B cell (primary cell): Measurements from ENCODE around the gene NOL12. TPM values are rescaled to one million over a fixed set of nuclear protein-coding genes. Genes with fewer than 3 reads are reported as not detected.

Experiments used
- ATAC-seq: fragments of 200-7000 bp; cut with Tn5 transposase; one replicate; pipeline ENCODE4 v1.10.0; 2021; ENCODE audit warnings: low read depth, mild to moderate bottlenecking, moderate number of reproducible peaks, moderate library complexity
- CTCF ChIA-PET: fragments of 350-600 bp; sonication (Branson Sonifier 250); formaldehyde crosslinking; loops from one replicate; lab custom pipeline; 2021; ENCODE audit warnings: antibody characterized with exemption, inconsistent platforms; lab: Charles Lee
- POLR2A ChIA-PET: fragments of 350-600 bp; sonication (Branson Sonifier 250); formaldehyde crosslinking; loops from one replicate; lab custom pipeline; 2021; ENCODE audit warnings: antibody characterized with exemption; lab: Charles Lee
- DNase-seq: peaks from one replicate; pipeline ENCODE4 v3.0.0; 2013
- H2AFZ ChIP-seq: 2 replicates; pipeline ENCODE4 v1.6.1; 2012; ENCODE audit warnings: mild to moderate bottlenecking, low read depth, low read length; ENCODE audit not compliant: insufficient read depth, poor library complexity, severe bottlenecking
- H3K27ac ChIP-seq, 2 donors: 1 replicate in 1 of 2; 2 replicates in 1 of 2; pipeline ENCODE4 v1.5.1; 2012 to 2013; ENCODE audit warnings: low read length in 2 of 2, mild to moderate bottlenecking in 2 of 2, moderate library complexity in 1 of 2
- H3K27me3 ChIP-seq, 4 experiments: fragments of 200-600 bp in 1 of 4; sonication (generic) in 1 of 4; replicated peaks in 1 of 4; 1 replicate in 2 of 4; 2 replicates in 2 of 4; pipeline versions ENCODE4 v1.6.1 to v1.7.0; 2013 to 2016; ENCODE audit warnings: low read length in 3 of 4, mild to moderate bottlenecking in 2 of 4, mixed read lengths in 1 of 4, moderate library complexity in 1 of 4; ENCODE audit not compliant: insufficient read depth in 4 of 4, control insufficient read depth in 3 of 4; ENCODE audit errors: control extremely low read depth in 1 of 4
- H3K36me3 ChIP-seq, 2 experiments: replicated peaks in 1 of 2; 1 replicate in 1 of 2; 2 replicates in 1 of 2; pipeline versions ENCODE4 v1.6.1 to v1.7.1; 2013; ENCODE audit warnings: low read length in 1 of 2; ENCODE audit not compliant: insufficient read depth in 2 of 2, control insufficient read depth in 1 of 2; ENCODE audit errors: control extremely low read depth in 1 of 2, extremely low read depth in 1 of 2
- H3K4me1 ChIP-seq, 2 donors: fragments of 200-600 bp in 1 of 2; sonication (generic) in 1 of 2; 1 replicate in 1 of 2; 2 replicates in 1 of 2; pipeline versions ENCODE4 v1.5.1 to v1.6.1; 2013 to 2017; ENCODE audit warnings: low read length in 2 of 2; ENCODE audit not compliant: control insufficient read depth in 2 of 2, insufficient read depth in 2 of 2
- H3K4me2 ChIP-seq: replicated peaks from 2 replicates; pipeline ENCODE3; 2012; ENCODE audit warnings: mild to moderate bottlenecking, low read depth, low read length; ENCODE audit not compliant: poor library complexity, severe bottlenecking
- H3K4me3 ChIP-seq, 5 experiments: fragments of 200-600 bp in 1 of 5; sonication (generic) in 1 of 5; 1 replicate in 3 of 5; 2 replicates in 2 of 5; pipeline versions ENCODE4 v1.5.1 to v1.7.0; 2011 to 2016; ENCODE audit warnings: low read length in 4 of 5, mild to moderate bottlenecking in 4 of 5, low read depth in 2 of 5, control low read depth in 1 of 5, moderate library complexity in 1 of 5; ENCODE audit not compliant: insufficient read depth in 1 of 5; ENCODE audit errors: control extremely low read depth in 1 of 5, extremely low read depth in 1 of 5
- H3K79me2 ChIP-seq: fragments of 200-600 bp; sonication (generic); one replicate; pipeline ENCODE4 v1.6.0; 2016; ENCODE audit warnings: low read length; ENCODE audit not compliant: control insufficient read depth, insufficient read depth
- H3K9ac ChIP-seq: fragments of 200-600 bp; sonication (generic); 2 replicates; pipeline ENCODE4 v1.6.1; 2017; ENCODE audit warnings: mild to moderate bottlenecking, low read length, moderate library complexity
- H3K9me3 ChIP-seq, 3 donors: one replicate each; pipeline versions ENCODE4 v1.6.1 to v1.7.1; 2013; ENCODE audit warnings: low read length in 2 of 3; ENCODE audit not compliant: control insufficient read depth in 2 of 3, insufficient read depth in 1 of 3; ENCODE audit errors: control extremely low read depth in 1 of 3
- H4K20me1 ChIP-seq: 2 replicates; pipeline ENCODE4 v1.6.0; 2012; ENCODE audit warnings: mild to moderate bottlenecking, low read length; ENCODE audit not compliant: insufficient read depth, control insufficient read depth, poor library complexity, severe bottlenecking
- H3K27ac Mint-ChIP-seq: one replicate; pipeline ENCODE4 v1.8.0; 2021; ENCODE audit warnings: mixed read lengths
- H3K27me3 Mint-ChIP-seq: one replicate; pipeline ENCODE4 v1.8.0; 2021; ENCODE audit warnings: mixed read lengths
- H3K4me1 Mint-ChIP-seq: one replicate; pipeline ENCODE4 v1.8.0; 2021; ENCODE audit warnings: mixed read lengths
- H3K4me3 Mint-ChIP-seq: one replicate; pipeline ENCODE4 v1.8.0; 2021; ENCODE audit warnings: mixed read lengths
- H3K9me3 Mint-ChIP-seq: one replicate; pipeline ENCODE4 v1.8.0; 2022; ENCODE audit warnings: mixed read lengths; ENCODE audit not compliant: insufficient read depth
- CTCF ChIP-seq: fragments of 200-600 bp; IDR thresholded peaks from one replicate; pipeline ENCODE4 v1.8.0; 2022; ENCODE audit warnings: antibody characterized with exemption, mild to moderate bottlenecking
- EZH2 ChIP-seq: IDR thresholded peaks from 2 replicates; pipeline ENCODE4 v1.6.1; 2012; ENCODE audit warnings: borderline replicate concordance, low read depth, mild to moderate bottlenecking, moderate library complexity, low read length; ENCODE audit not compliant: insufficient read depth, poor library complexity, severe bottlenecking
- WGBS: methylation state at CpG from one replicate; pipeline ENCODE4 v1.1.5; 2013; ENCODE audit warnings: missing lambda C conversion rate; ENCODE audit not compliant: insufficient coverage; 5-methylcytosine and 5-hydroxymethylcytosine counted together
- intact Hi-C: fragments of 100-400 bp; cut with micrococcal nuclease; formaldehyde crosslinking; loops from one replicate; pipeline ENCODE4 v1.10.0; 2022
- polyA plus RNA-seq: library from polyadenylated mRNA; depleted of rRNA; stranded (reverse); fragments of >200 nt; gene quantifications from 2 replicates; pipeline ENCODE4 v1.2.3, GENCODE V29; 2012
- total RNA-seq, 2 donors: library from RNA; stranded (reverse); fragments of 120-200 nt in 1 of 2; gene quantifications; 1 replicate in 1 of 2; 2 replicates in 1 of 2; pipeline versions ENCODE4 v1.2.3 to v1.2.4, GENCODE V29; 2013 to 2022

Gene NOL12
- total and polyA plus RNA-seq, 2 donors (not counting 1 experiment from before 2014, with no cell fraction given) = 34.7 to 43.1 TPM

DNA sequence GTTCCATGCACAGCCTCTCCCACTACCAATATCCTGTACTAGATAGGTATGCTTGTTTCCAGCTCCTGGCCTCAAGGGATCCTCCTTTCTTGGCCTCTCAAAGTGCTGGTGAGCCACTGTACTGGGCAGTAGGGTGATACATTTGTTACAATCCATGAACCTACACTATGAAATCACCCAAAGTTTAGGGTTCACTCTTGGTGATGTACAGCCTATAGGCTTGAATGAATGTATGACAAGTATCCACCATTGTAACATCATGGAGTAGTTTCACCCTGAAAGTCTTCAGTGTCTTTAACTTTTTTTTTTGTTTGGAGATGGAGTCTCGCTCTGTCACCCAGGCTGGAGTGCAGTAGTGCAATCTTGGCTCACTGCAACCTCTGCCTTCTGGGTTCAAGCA is 42.5 kb downstream of the NOL12 start:
- Histone ChIP-seq H3K27me3 (no peaks in the 10 kb centered on the region), H3K4me2 (no peak overlapping the region), H3K4me3 (no peak overlapping the region), H3K9ac (no peak overlapping the region), H3K79me2 (no peaks in the 10 kb centered on the region), H3K4me1 (peaks cover 0 to 3% of the 10 kb centered on the region in 2 donors), H3K9me3 (no peaks in the 10 kb centered on the region), H2AFZ (no peak overlapping the region), H3K36me3 (no peaks in the 10 kb centered on the region), H3K27ac (no peak overlapping the region), H4K20me1 (no peaks in the 10 kb centered on the region)
- WGBS = 100% methylated on average over 1 of the region's 1 CpG
- ChIA-PET POLR2A (no interaction called here), CTCF (interaction anchor here (0.7 kb wide), 1 partner anchor 1607 kb away, joined by 3 read pairs; no protein-coding TSS in a partner anchor)
- DNase-seq (no peak), ATAC-seq (no peak)
- Mint-ChIP-seq H3K9me3 (no peaks in the 10 kb centered on the region), H3K4me3 (no peak overlapping the region), H3K4me1 (peaks cover 4% of the 10 kb centered on the region), H3K27me3 (no peaks in the 10 kb centered on the region), H3K27ac (no peak overlapping the region)
- intact Hi-C loops = no loop called here
- TF ChIP-seq CTCF = no peak
- TF ChIP-seq EZH2 = no peak

GRCh38 chr22:37731804-37732471 is 45.8 kb downstream of the NOL12 start:
- ATAC-seq (peak; percentile 28), DNase-seq (no peak)
- intact Hi-C loops = no loop called here
- 98% methylated on average over 7 of the region's 13 CpGs for WGBS
- H3K27ac Mint-ChIP-seq = no peak overlapping the region
- H3K4me3 ChIP-seq = no peak overlapping the region
- no peak for TF ChIP-seq EZH2
- no peak for TF ChIP-seq CTCF
- no peaks in the 10 kb centered on the region for H3K27me3 Mint-ChIP-seq
- H3K27me3 ChIP-seq = no peaks in the 10 kb centered on the region
- H4K20me1 ChIP-seq = no peaks in the 10 kb centered on the region
- peaks cover 0 to 3% of the 10 kb centered on the region in 2 donors for H3K4me1 ChIP-seq
- H3K9ac ChIP-seq = no peak overlapping the region
- H2AFZ ChIP-seq = no peak overlapping the region
- no peak overlapping the region for H3K4me2 ChIP-seq
- peaks cover 4% of the 10 kb centered on the region for H3K4me1 Mint-ChIP-seq
- ChIA-PET POLR2A (no interaction called here), CTCF (interaction anchor here (0.6 to 1.0 kb wide), 2 partner anchors 109 to 141 kb away, joined by 4 to 5 read pairs; no protein-coding TSS in a partner anchor)
- H3K27ac ChIP-seq = no peak overlapping the region
- H3K9me3 Mint-ChIP-seq = no peaks in the 10 kb centered on the region
- no peak overlapping the region for H3K4me3 Mint-ChIP-seq
- H3K9me3 ChIP-seq = no peaks in the 10 kb centered on the region
- no peaks in the 10 kb centered on the region for H3K79me2 ChIP-seq
- no peaks in the 10 kb centered on the region for H3K36me3 ChIP-seq
